ENCODE measurements around the gene ARHGEF7. TPM values are rescaled to one million over a fixed set of nuclear protein-coding genes. Genes with fewer than 3 reads are reported as not detected.

ARHGEF7 gene
- polyA plus RNA-seq, 1 experiment, result 40.3 TPM

- no peak overlapping the region for H3K4me3 ChIP-seq (ENCODE audit: low read depth, low read length)
- no peaks in the 10 kb centered on the region for H3K27me3 ChIP-seq (ENCODE audit: control insufficient read depth, insufficient read depth, low read length)
- DNase-seq (ENCODE audit: low read depth, low spot score), result no peak
- POLR2A ChIA-PET, result no interaction called here
- no peak overlapping the region for H3K27ac ChIP-seq (ENCODE audit: low read depth, low read length)
- CTCF ChIA-PET, result no interaction called here
- no peaks in the 10 kb centered on the region for H3K9me3 ChIP-seq (ENCODE audit: control insufficient read depth, insufficient read depth, low read length)
- TF ChIP-seq CTCF (IDR thresholded peaks at IDR 0.05; ENCODE audit: low read depth, low read length), result no peak
Measured at GRCh38 chr13:111304041-111304544, 189.0 kb downstream of the ARHGEF7 start.

- no peaks in the 10 kb centered on the region for H3K27me3 ChIP-seq (ENCODE audit: control insufficient read depth, insufficient read depth, low read length)
- TF ChIP-seq CTCF (IDR thresholded peaks at IDR 0.05; ENCODE audit: low read depth, low read length), result no peak
- DNase-seq (ENCODE audit: low read depth, low spot score), result no peak
- CTCF ChIA-PET, result no interaction called here
- no peaks in the 10 kb centered on the region for H3K9me3 ChIP-seq (ENCODE audit: control insufficient read depth, insufficient read depth, low read length)
- POLR2A ChIA-PET, result no interaction called here
- no peak overlapping the region for H3K4me3 ChIP-seq (ENCODE audit: low read depth, low read length)
- no peak overlapping the region for H3K27ac ChIP-seq (ENCODE audit: low read depth, low read length)
Measured at GRCh38 chr13:111304603-111305289, 189.6 kb downstream of the ARHGEF7 start.

DNA sequence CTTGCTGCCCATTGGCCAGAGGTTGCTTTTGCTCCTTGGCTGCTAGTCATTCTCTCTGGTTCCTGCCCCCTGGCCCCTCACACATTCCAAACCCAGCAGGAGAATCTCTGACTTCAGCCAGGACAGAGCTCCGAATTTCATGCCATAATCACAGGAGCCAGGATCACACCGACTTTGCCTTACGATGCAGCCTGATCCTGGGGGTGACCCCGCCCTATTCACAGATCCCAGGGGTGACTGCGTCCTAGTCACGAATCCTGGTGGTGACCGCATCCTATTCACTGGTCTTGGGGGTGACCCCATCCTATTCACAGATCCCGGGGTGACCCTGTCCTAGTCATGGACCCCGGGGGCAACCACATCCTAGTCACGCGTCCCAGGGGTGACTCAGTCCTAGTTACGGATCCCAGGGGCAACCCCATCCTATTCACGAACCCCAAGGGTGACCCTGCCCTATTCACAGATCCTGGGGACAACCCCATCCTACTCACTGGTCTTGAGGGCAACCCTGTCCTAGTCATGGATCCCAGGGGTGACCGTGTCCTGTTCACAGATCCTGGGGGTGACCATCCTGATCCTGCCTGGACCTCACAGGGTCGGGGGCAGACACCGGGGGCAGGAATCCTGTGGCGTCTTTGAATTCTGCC, 198.0 kb downstream of the ARHGEF7 start:
- no peak for DNase-seq (ENCODE audit: low read depth, low spot score)
- ChIA-PET CTCF (no interaction called here), POLR2A (no interaction called here)
- TF ChIP-seq CTCF (IDR thresholded peaks at IDR 0.05; ENCODE audit: low read depth, low read length), result no peak
- no peak overlapping the region for H3K4me3 ChIP-seq (ENCODE audit: low read depth, low read length)
- H3K9me3 ChIP-seq (ENCODE audit: control insufficient read depth, insufficient read depth, low read length), result peaks cover 28% of the 10 kb centered on the region
- no peak overlapping the region for H3K27ac ChIP-seq (ENCODE audit: low read depth, low read length)
- no peaks in the 10 kb centered on the region for H3K27me3 ChIP-seq (ENCODE audit: control insufficient read depth, insufficient read depth, low read length)

DNA sequence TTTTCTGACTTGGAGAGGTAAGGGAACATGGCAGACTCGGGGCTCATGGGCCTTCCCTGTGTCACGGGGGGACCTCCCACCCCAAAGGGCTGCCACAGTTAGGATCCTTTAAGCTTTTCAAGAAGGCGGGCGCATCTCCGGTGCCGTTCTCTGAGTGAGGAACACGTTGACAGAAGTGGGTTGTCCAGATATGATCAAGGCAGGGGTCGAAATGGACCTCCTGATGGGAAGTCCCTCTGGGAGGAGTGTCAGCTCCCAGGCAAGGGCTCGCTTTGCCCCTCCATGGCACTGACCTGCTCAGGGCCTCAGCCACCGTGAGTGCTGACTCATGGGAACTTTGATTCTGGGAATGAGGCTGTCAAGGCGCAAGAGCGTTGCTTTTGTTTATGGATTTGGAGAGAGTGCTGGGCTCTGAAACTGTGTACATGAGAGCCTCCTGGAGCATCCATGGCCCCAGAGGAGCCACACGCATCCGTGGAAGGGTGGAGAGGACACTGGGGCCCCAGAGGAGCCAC, 198.9 kb downstream of the ARHGEF7 start:
- POLR2A ChIA-PET, result no interaction called here
- CTCF ChIA-PET, result no interaction called here

More for the DNA sequence above, 198.9 kb downstream of the ARHGEF7 start:
- Histone ChIP-seq H3K9me3 (ENCODE audit: control insufficient read depth, insufficient read depth, low read length) (peaks cover 28% of the 10 kb centered on the region), H3K27ac (ENCODE audit: low read depth, low read length) (no peak overlapping the region), H3K4me3 (ENCODE audit: low read depth, low read length) (no peak overlapping the region), H3K27me3 (ENCODE audit: control insufficient read depth, insufficient read depth, low read length) (no peaks in the 10 kb centered on the region)
- no peak for DNase-seq (ENCODE audit: low read depth, low spot score)
- no peak for TF ChIP-seq CTCF (IDR thresholded peaks at IDR 0.05; ENCODE audit: low read depth, low read length)

Data from AG04450 (cell line).